ENCODE results near the gene ADA.

The ADA gene

DNA sequence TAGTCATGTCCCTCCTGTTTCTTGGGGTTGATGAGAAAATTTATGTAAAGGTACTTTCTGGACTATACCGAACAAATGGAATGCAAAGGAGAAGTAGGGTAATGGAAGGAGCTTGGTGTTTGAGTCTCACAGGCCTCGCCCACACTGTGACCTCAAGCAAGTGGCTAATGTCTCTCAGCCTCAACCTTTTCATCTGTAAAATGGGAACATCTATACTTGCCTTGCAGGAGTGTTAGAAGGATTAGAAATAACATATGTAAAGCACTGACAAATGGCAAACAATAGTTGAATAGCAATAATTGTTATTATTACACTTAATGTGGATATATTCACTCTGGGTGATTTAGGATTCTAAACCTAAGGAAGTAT lies 78.0 kb downstream of the ADA start:
- no peak for DNase-seq

DNA sequence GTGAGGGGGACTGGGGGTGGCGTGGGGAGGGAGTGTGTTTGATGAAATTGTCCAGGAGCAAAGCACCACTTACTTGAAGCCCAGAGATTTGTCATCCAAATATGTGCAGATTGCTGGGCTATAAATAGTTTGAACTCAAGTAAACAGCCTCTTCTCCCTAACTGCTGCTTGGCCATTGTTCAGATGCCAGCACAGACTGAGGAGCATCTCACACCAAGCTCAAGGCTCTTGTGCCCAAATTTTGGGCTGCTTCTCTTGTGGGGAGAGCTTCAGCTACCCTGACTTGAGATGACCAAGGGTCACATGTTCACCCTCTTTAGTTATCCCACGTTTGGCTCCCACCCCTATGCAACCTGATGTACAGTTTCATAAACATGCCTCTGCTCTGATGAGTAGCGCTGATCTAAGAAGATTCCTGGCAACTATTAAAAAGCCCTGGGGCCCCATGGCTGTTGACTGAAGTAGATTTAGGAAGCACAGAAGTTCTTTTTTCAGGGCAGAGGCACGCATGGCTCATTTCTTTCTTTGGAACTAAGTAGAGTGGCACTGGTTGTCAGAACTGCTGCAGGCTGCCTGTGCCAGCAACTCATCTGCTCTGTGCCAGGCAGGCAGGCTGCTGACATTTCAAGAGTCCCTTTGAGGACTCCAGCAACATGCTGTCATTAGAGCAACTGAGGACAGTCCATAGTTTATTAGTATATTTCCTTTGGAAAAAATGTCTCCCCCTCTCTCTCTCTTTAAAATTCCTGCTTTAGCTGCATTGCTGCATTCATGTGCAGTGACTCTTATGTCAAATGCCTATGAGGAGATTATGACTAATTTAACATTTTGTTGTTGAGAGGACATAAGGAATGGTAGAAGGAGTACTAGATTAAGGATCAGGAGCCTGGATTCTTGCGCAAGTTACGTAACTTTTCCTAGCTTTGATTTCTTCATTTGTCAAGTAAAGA lies 78.7 kb downstream of the ADA start:
- peak; percentile 93 for DNase-seq

DNA sequence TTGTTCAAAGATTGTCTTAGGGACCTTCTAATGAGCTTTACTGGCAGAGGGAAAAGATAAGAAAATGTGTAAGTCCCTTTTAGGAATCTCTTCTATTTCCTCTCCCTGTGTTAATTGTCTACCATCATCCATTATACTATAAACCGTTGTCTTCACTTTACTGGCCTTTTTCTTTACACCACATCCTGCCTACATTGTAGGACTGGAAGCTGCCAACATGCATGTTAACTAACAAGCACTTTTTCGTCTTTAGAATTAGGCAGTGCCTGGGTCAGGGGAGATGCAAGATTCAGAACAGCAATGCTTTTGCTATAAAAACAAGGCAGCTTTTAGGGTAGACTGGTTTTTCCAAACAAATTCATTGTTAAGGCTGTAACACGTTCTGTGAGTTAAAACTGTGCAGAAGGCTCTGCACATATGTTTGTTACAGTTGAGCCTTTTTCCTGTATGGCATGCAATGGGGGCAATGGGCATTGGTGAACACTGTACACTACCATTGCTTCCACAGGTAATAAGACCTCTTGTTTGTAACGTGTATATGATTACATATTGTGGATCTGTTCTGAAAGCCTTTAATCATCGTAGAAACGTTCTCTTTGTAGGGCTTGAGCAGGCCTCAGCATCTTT lies 80.0 kb downstream of the ADA start:
- DNase-seq, result no peak

DNA sequence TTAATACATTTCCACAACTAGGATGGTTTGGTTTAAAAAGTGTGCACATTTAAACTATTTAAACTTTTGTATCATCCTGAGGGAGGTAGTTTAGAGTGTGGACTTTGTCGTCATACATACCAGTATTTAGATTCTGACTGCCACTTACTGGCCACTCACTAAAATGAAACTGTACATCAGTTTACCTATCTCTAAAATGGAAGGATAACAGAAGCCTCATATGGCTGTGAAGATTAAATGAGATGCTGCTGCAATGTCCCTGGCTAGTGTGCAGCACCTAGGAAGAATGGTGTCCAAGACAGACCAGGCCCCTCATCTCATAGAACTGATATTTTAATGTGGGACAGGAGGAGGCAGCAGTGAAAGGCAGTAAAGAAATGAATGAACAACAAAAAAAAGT lies 81.1 kb downstream of the ADA start:
- DNase-seq, result no peak

Data from EL (cell line).